Omental fat pad (tissue), 4 donors: ENCODE data around the gene FCMR. TPM values are rescaled to one million over a fixed set of nuclear protein-coding genes. Genes with fewer than 3 reads are reported as not detected.

Source experiments
- ATAC-seq: fragments of 150-250 bp; one replicate; pipeline ENCODE4 v1.9.1; 2016; ENCODE audit warnings: mild to moderate bottlenecking, moderate library complexity; ENCODE audit not compliant: low FRiP score
- DNase-seq: peaks from one replicate; pipeline ENCODE4 v3.0.0-alpha.2; 2019; ENCODE audit warnings: low spot score
- total RNA-seq, 4 donors: library from RNA; depleted of rRNA; stranded (reverse); fragments of >200 nt; gene quantifications; one replicate each; pipeline ENCODE4 v1.1.0, GENCODE V29; 2016
- TF ChIP-seq, protein P1 (sequence below), 3 donors: fragments of 450-650 bp; IDR thresholded peaks; one replicate each; pipeline ENCODE4 v1.5.1; 2016 to 2017; ENCODE audit warnings: antibody characterized with exemption in 3 of 3, mild to moderate bottlenecking in 3 of 3, moderate library complexity in 2 of 3

FCMR gene
- total RNA-seq, 4 donors from 2014 or later, result 3.2 to 23.2 (median 9.0) TPM

DNA sequence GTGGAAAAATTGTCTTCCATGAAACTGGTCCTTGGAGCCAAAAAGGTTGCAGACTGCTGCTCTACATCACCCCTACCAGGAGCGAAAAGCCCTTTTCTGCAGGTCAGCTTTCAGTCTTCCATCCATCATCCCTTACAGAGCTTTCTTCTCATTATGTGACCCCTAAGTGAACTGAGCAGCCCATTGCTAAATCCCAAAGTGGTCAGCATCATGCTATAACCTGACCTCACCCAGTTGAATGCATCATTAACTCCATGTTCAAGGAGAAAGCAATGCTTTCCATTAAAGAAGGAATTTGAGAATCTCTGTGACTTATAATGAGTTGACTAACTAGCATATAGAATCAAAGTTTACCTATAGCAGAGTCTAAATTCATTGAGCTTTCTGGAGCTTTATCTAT lies 34.9 kb downstream of the FCMR start:
- DNase-seq, result no peak

DNA sequence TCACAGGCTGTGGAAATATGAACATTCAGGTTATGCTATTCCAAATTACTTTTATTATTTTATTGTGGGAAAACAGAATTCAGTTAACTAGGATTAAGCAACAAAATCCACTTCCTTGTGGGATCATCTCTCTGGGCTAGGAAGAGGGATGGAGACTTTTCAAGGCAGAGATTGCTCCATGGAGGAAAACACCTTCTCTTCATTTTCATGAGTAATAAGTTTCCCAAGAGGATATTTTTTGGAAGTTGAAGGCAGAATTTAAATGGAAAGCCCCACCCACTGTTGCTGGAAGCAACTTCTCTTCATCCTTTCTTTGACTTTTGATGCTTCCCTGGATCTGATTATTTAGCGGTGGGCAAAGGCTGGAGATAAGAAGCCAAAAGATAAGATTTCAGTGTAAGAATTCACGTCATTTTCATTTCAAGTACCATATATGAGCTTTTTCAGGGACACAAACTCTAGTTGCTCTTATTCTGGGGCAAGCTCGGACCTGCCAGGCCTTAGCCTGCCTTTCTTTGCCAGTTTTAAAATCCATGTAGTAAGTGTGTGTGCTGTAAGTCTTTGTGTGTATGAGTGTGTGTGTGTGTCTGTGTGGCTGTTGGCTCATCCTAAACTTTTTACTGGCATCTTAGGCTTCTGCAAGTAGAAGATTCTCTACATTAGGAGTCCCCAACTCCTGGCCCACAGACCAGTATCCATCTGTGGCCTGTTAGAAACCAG lies 36.2 kb downstream of the FCMR start:
- no peak for DNase-seq
- TF ChIP-seq, protein P1, sequence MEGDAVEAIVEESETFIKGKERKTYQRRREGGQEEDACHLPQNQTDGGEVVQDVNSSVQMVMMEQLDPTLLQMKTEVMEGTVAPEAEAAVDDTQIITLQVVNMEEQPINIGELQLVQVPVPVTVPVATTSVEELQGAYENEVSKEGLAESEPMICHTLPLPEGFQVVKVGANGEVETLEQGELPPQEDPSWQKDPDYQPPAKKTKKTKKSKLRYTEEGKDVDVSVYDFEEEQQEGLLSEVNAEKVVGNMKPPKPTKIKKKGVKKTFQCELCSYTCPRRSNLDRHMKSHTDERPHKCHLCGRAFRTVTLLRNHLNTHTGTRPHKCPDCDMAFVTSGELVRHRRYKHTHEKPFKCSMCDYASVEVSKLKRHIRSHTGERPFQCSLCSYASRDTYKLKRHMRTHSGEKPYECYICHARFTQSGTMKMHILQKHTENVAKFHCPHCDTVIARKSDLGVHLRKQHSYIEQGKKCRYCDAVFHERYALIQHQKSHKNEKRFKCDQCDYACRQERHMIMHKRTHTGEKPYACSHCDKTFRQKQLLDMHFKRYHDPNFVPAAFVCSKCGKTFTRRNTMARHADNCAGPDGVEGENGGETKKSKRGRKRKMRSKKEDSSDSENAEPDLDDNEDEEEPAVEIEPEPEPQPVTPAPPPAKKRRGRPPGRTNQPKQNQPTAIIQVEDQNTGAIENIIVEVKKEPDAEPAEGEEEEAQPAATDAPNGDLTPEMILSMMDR (IDR thresholded peaks at IDR 0.05), result no peak
- ATAC-seq, result peak; percentile 57

More for the DNA sequence above, 34.9 kb downstream of the FCMR start:
- no peak for ATAC-seq
- TF ChIP-seq, protein P1 (IDR thresholded peaks at IDR 0.05), result no peak

DNA sequence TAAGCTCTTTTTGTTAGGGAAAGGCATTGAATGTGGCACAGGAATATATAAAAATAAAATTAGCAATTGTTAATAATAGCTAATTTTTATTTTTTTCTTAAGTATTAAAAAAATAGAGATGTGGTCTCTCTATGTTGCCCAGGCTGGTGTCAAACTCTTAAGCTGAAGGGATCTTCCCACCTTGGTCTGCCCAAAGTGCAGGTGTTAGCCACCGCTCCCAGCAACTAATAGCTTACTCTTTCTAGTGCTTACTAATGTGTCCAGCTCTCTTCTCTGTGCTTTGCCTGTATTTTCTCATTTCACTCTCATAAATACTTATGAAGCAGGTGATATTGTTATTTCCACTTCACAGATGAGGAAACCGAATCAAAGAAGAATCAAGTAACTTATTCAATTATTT lies 37.9 kb downstream of the FCMR start:
- TF ChIP-seq, protein P1 (IDR thresholded peaks at IDR 0.05), result no peak
- no peak for DNase-seq
- no peak for ATAC-seq

DNA sequence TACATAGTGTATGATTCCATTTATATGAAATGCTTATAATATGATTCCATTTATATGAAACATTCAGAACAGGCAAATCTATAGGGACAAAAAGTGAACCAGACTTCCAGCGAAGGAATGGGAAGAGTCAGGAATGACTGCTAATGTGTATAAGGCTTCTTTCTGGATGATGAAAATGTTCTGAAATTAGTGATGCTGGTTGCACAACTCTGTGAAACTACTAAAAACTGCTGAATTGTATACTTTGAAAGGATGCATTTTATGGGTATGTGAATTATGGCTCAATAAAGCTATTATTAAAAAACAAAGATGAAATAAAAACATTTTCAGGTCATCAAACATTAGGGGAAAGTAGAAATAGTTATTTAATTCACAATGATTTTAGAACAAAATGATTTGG lies 38.6 kb downstream of the FCMR start:
- TF ChIP-seq, protein P1 (IDR thresholded peaks at IDR 0.05), result no peak
- no peak for ATAC-seq
- no peak for DNase-seq

DNA sequence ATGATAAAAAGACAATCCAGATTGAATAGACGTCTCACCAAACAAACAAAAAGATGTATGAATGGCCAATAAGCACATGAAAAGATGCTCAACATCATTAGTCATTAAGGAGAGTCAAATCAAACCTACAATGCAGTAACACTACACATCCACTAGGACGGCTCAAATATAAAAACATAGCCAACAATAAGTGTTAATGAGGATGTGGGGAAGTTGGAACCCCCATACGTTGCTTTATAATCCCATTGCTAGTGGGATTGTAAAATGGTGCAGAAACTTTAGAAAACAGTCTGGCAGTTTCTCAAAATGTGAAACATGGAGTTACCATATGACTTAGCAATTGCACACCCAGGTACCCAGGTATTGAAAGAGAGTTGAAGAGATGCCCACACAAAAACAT lies 39.2 kb downstream of the FCMR start:
- DNase-seq (no peak), ATAC-seq (no peak)
- TF ChIP-seq, protein P1 (IDR thresholded peaks at IDR 0.05), result no peak

DNA sequence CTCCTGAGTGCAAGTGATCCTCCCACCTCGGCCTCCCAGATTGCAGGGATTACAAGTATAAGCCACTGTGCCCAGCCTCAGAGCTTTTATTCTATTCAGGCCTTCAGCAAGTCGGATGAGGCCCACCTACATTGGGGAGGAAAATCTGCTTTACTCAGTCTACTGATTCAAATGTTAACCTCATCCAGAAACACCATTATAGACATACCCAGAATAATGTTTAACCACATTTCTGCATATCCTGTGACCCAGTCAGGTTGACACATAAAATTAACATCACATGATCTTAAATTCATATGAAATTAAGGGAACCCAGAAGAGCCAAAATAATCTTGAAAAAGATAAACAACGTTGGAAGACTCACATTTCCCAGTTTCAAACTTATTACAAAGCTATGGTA lies 41.4 kb downstream of the FCMR start:
- ATAC-seq (no peak), DNase-seq (no peak)
- TF ChIP-seq, protein P1 (IDR thresholded peaks at IDR 0.05), result no peak

DNA sequence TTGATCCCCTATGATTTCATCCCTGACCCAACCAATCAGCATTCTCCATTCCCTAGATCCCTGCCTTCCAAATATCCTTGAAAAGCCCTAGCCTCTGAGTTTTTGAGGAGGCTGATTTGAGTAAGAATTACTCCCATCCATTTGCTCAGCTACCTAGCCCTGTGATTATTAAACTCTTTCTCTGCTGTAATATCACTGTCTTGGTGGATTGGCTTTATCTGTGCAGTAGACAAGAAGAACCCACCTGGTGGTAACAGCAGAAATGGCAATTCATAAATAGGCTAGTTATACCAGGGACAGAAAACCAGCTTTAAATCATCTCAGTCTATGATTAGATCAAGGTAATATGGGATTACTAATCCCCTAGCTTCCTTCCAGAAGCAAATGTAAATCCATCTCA lies 43.3 kb downstream of the FCMR start:
- ATAC-seq, result no peak
- TF ChIP-seq, protein P1 (IDR thresholded peaks at IDR 0.05), result no peak
- DNase-seq, result no peak
